Activated naive CD4-positive, alpha-beta T cell treated with anti-CD3 and anti-CD28 coated beads for 36 hours (primary cell): ENCODE results near the gene XAGE1A. TPM values are rescaled to one million over a fixed set of nuclear protein-coding genes. Genes with fewer than 3 reads are reported as not detected.
"Not testable (repeated sequence)": the region's sequence is repeated elsewhere in the genome, so short reads cannot be mapped to it uniquely, and the experiment has no call there.

Source experiments
- CTCF ChIA-PET: fragments of 350-600 bp; sonication (Branson Sonifier 250); formaldehyde crosslinking; loops from one replicate; lab custom pipeline; 2021; ENCODE audit warnings: antibody characterized with exemption; lab: Charles Lee
- DNase-seq: peaks from one replicate; pipeline ENCODE4 v3.0.0-alpha.2; 2020
- H3K27ac Mint-ChIP-seq: one replicate; pipeline ENCODE4 v1.8.0; 2021; ENCODE audit warnings: mild to moderate bottlenecking, mixed read lengths
- H3K27me3 Mint-ChIP-seq: one replicate; pipeline ENCODE4 v1.8.0; 2021; ENCODE audit warnings: low read depth, mixed read lengths
- H3K36me3 Mint-ChIP-seq: one replicate; pipeline ENCODE4 v1.8.0; 2021; ENCODE audit warnings: low read depth, mixed read lengths
- H3K4me1 Mint-ChIP-seq: one replicate; pipeline ENCODE4 v1.8.0; 2021; ENCODE audit warnings: low read depth, mixed read lengths
- H3K4me3 Mint-ChIP-seq: one replicate; pipeline ENCODE4 v1.8.0; 2021; ENCODE audit warnings: mild to moderate bottlenecking, moderate library complexity, mixed read lengths
- H3K9me3 Mint-ChIP-seq: one replicate; pipeline ENCODE4 v1.8.0; 2021; ENCODE audit warnings: mixed read lengths
- intact Hi-C: fragments of 100-400 bp; cut with micrococcal nuclease; formaldehyde crosslinking; loops from one replicate; pipeline ENCODE4 v1.15.1; 2023
- total RNA-seq, 2 experiments: library from RNA; stranded (reverse); gene quantifications; one replicate each; pipeline ENCODE4 v1.2.3, GENCODE V29; 2021

The XAGE1A gene
- total RNA-seq, 2 experiments from 2014 or later = not detected

DNA sequence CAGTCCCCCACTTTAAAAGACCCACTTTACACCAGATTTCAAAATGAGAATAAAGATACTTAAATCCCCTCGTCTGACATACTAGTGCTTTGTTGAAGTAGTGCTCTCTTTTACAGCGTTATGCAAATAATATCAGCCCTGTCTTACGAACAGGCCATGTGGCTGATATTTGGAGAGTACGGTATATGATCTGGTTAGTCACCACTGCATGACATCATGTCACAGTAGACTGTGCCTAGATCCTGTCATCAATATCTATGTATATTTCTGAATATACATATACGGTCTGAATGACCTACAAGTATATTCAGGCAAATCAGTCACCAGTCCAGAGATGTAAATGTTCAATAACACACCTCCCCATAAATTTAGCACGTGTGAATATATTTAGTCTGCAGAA is 46.7 kb downstream of the XAGE1A start:
- intact Hi-C loops = no loop called here
- Mint-ChIP-seq H3K4me3 (no peak overlapping the region), H3K4me1 (no peaks in the 10 kb centered on the region), H3K9me3 (no peaks in the 10 kb centered on the region), H3K36me3 (no peaks in the 10 kb centered on the region), H3K27ac (no peak overlapping the region), H3K27me3 (no peaks in the 10 kb centered on the region)
- CTCF ChIA-PET = no interaction called here
- no peak for DNase-seq

GRCh38 chrX:52544147-52544840 is 48.7 kb downstream of the XAGE1A start:
- DNase-seq = no peak
- intact Hi-C loops = no loop called here
- H3K4me3 Mint-ChIP-seq = no peak overlapping the region
- CTCF ChIA-PET = no interaction called here
- no peaks in the 10 kb centered on the region for H3K4me1 Mint-ChIP-seq
- no peak overlapping the region for H3K27ac Mint-ChIP-seq
- H3K9me3 Mint-ChIP-seq = no peaks in the 10 kb centered on the region
- no peaks in the 10 kb centered on the region for H3K27me3 Mint-ChIP-seq
- H3K36me3 Mint-ChIP-seq = no peaks in the 10 kb centered on the region

GRCh38 chrX:52548769-52549168 is 53.2 kb downstream of the XAGE1A start:
- H3K9me3 Mint-ChIP-seq, H3K27me3 Mint-ChIP-seq, H3K27ac Mint-ChIP-seq, H3K4me1 Mint-ChIP-seq, H3K4me3 Mint-ChIP-seq, H3K36me3 Mint-ChIP-seq, intact Hi-C loops, CTCF ChIA-PET, DNase-seq: not testable (repeated sequence)

Other genes starting within 250 kb of the XAGE1A start
- not detected for gene XAGE2, start 126.8 kb upstream of the XAGE1A start, total RNA-seq
- not detected for gene XAGE1B, start 21.3 kb downstream of the XAGE1A start, total RNA-seq
- gene SSX7, start 159.1 kb downstream of the XAGE1A start, total RNA-seq = not detected
- gene SSX2, start 211.4 kb downstream of the XAGE1A start, total RNA-seq = not detected